Erythroblast (primary cell): ENCODE results near the gene RALGPS1.

Source experiments
- GATA1 ChIP-seq: IDR thresholded peaks from 2 replicates; pipeline ENCODE4 v1.6.1; 2011; ENCODE audit warnings: low read depth, mild to moderate bottlenecking, control low read depth, low read length, moderate library complexity
- POLR2A ChIP-seq: IDR thresholded peaks from 2 replicates; pipeline ENCODE4 v1.6.1; 2011; ENCODE audit warnings: mild to moderate bottlenecking, low read length

DNA sequence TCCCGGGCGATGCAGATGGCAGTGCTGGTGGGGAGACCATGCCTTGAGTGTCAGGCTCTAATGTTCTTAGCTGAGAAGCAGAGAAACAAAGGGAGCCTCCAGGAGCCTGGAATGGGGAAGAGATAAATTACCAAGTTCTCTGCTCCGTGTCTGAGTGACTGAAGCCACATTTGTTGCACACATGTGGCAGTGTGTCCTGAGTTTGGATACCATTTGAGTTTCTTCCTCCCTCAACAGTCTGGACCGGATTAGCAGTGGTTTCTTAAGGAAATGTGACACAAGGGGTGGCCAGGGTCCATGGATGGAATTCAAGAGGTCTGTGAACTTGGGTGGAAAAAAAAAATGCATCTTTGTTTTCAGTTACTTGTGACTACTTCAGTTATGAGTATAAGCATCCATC lies 299.3 kb downstream of the RALGPS1 start:
- TF ChIP-seq GATA1, result no peak
- no peak for TF ChIP-seq POLR2A
